VCaP (cell line): ENCODE data around the gene RFX1.
"Not testable (repeated sequence)": the region's sequence is repeated elsewhere in the genome, so short reads cannot be mapped to it uniquely, and the experiment has no call there.

ENCODE experiments used
- H3K27ac ChIP-seq: fragments of 450-650 bp; 2 replicates; pipeline ENCODE4 v1.5.1; 2017
- TF ChIP-seq, protein P1 (sequence below): fragments of 450-650 bp; conservative IDR thresholded peaks from 2 replicates; pipeline ENCODE4 v1.5.1; 2017; ENCODE audit warnings: mild to moderate bottlenecking, moderate library complexity

The RFX1 gene

DNA sequence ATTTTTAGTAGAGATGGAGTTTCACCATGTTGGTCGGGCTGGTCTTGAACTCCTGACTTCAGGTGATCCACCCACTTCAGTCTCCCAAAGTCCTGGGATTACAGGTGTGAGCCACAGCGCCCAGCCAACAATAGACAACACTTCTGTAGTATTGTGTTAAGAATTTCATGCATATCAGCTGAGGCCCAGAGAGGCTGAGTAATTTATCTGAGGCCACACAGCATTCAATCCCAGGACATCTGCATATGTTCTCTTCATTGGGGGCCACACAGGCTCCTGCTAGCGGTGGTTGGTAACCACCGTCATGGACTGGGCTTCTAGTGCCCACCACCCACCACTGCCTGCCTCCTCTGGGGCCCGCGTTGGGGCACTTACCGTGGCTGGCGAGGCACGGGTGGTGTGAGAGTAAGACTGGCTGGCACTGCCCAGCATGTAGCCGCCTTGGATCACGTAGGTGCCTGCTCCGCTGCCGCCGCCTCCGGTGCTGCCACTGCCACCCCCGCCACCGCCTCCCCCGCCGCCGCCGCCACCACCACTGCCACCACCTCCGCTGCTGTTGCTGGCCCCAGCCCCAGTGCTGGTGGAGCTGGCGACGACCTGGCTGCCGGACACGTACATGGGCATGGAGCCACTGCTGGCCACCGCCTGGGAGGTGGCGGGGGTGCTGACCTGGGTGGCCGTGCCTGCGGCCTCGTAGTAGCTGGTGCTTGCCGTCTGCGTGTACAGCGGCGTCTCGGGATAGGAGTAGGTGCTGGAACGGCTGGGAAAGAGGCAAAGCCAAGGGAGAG is 33.6 kb downstream of the RFX1 start:
- TF ChIP-seq, protein P1, sequence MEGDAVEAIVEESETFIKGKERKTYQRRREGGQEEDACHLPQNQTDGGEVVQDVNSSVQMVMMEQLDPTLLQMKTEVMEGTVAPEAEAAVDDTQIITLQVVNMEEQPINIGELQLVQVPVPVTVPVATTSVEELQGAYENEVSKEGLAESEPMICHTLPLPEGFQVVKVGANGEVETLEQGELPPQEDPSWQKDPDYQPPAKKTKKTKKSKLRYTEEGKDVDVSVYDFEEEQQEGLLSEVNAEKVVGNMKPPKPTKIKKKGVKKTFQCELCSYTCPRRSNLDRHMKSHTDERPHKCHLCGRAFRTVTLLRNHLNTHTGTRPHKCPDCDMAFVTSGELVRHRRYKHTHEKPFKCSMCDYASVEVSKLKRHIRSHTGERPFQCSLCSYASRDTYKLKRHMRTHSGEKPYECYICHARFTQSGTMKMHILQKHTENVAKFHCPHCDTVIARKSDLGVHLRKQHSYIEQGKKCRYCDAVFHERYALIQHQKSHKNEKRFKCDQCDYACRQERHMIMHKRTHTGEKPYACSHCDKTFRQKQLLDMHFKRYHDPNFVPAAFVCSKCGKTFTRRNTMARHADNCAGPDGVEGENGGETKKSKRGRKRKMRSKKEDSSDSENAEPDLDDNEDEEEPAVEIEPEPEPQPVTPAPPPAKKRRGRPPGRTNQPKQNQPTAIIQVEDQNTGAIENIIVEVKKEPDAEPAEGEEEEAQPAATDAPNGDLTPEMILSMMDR = no peak
- no peak overlapping the region for H3K27ac ChIP-seq

DNA sequence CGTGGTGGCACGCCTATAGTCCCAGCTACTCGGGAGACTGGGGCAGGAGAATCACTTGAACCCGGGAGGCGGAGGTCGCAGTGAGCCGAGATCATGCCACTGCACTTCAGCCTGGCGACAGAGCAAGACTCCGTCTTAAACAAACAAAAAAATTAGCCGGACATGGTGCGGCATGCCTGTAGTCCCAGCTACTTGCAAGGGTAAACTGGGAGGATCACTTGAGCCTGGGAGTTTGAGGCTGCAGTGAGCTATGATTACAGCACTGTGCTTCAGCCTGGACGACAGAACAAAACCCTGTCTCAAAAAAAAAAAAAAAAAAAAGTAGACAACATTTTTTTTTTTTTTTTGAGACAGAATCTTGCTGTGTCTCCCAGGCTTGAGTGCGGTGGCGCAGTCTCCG is 34.3 kb downstream of the RFX1 start:
- H3K27ac ChIP-seq = not testable (repeated sequence)

DNA sequence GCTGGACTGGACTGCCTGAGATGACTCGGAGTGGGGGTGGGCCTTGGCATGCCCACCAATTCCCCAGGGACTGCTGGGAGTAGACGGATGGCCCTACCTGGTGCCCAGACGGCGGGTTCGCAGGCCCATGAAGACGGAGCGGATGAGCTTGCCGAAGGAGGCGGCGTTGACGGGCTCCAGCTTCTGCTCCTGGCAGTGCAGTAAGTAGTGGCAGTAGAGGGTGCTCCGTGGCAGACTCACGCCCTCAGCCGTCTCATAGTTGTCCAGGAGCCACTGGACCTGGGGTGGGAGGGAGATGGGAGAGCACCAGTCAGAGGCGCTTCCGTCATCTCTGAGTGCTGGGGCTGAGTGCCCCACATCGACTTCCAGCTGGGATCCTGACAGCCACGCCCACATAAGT is 36.2 kb downstream of the RFX1 start:
- H3K27ac ChIP-seq = no peak overlapping the region
- TF ChIP-seq, protein P1 = no peak

GRCh38 chr19:13968999-13969398 is 37.1 kb downstream of the RFX1 start:
- TF ChIP-seq, protein P1 = no peak

DNA sequence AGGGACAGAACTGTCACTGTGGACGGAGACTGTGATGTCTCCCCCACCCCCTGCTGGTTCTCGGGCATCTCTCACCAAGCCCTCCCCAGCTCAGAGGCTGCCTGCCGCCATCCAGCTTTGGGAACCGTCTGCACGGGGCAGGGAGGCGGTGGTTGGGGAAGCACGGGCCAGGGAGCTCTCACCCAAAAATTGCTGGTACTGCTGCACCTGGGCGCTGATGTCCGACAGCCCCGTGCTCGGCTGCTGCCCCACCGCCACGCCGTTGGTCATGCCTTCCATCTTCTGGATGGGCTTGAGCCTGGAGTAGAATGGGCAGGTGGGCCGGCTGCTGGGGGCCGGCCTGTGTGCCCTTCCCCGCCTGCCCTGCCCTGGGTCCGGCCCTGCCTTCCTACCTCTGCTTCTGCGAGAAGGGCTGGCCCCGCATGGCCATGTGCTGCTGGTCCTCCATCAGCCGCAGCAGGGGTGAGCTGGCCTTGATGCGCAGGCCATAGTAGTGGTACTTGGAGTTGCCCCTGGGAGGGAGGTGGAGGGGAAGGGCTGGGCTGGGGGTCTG is 37.7 kb downstream of the RFX1 start:
- TF ChIP-seq, protein P1 = no peak
- no peak overlapping the region for H3K27ac ChIP-seq

More at GRCh38 chr19:13968999-13969398, 37.1 kb downstream of the RFX1 start:
- H3K27ac ChIP-seq = no peak overlapping the region

- H3K27ac ChIP-seq = not testable (repeated sequence)
Observed at GRCh38 chr19:13967206-13967605, 38.9 kb downstream of the RFX1 start.

DNA sequence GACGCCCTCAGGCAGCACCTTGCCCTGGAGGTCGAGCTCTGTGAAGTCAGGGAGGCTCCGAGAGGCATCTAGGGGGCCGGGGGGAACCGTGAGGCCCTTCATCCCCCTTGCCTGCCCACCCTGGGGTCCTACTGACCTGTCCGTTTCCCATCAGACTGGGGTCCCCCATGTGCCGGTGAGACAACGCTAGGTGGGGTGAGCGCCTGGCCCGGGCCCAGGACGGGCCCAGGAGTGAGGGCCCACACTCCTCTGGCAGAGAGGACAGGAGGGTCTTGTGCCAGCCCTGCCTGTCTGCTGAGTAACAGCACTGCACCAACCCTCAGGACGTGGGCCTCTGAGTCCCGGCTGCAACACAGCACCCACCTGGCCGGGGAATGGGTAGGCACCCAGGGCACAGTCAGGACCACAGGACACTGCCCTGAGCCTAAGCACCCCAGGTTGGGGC is 39.4 kb downstream of the RFX1 start:
- TF ChIP-seq, protein P1 = no peak
- H3K27ac ChIP-seq = no peak overlapping the region

GRCh38 chr19:13965926-13966683 is 40.0 kb downstream of the RFX1 start:
- TF ChIP-seq, protein P1 = no peak
- no peak overlapping the region for H3K27ac ChIP-seq
